ENCODE data around the gene SGPL1. TPM values are rescaled to one million over a fixed set of nuclear protein-coding genes. Genes with fewer than 3 reads are reported as not detected.

SGPL1 gene
- total and polyA plus RNA-seq, 2 experiments from 2014 or later, result 12.0 to 42.7 TPM

- no peaks in the 10 kb centered on the region for H3K9me2 ChIP-seq (ENCODE audit: insufficient read depth)
- H2AFZ ChIP-seq, result no peak overlapping the region
- no peaks in the 10 kb centered on the region; the same call in 1 of the 2 replicates for H4K20me1 ChIP-seq (replicated peaks; ENCODE audit: insufficient read depth)
- H3K9me3 Mint-ChIP-seq, result no peaks in the 10 kb centered on the region
- H3K36me3 ChIP-seq (ENCODE audit: insufficient read depth), result peaks cover 23% of the 10 kb centered on the region
- TF ChIP-seq EZH2 (IDR thresholded peaks at IDR 0.05; ENCODE audit: low read depth, unreplicated experiment), result no peak
- TF ChIP-seq EZH2phosphoT487 (IDR thresholded peaks at IDR 0.05; ENCODE audit: unreplicated experiment), result no peak
- TF ChIP-seq CTCF (conservative IDR thresholded peaks at IDR 0.05; ENCODE audit: low read depth in 2 of 2), result no peak
- TF ChIP-seq, protein P1, sequence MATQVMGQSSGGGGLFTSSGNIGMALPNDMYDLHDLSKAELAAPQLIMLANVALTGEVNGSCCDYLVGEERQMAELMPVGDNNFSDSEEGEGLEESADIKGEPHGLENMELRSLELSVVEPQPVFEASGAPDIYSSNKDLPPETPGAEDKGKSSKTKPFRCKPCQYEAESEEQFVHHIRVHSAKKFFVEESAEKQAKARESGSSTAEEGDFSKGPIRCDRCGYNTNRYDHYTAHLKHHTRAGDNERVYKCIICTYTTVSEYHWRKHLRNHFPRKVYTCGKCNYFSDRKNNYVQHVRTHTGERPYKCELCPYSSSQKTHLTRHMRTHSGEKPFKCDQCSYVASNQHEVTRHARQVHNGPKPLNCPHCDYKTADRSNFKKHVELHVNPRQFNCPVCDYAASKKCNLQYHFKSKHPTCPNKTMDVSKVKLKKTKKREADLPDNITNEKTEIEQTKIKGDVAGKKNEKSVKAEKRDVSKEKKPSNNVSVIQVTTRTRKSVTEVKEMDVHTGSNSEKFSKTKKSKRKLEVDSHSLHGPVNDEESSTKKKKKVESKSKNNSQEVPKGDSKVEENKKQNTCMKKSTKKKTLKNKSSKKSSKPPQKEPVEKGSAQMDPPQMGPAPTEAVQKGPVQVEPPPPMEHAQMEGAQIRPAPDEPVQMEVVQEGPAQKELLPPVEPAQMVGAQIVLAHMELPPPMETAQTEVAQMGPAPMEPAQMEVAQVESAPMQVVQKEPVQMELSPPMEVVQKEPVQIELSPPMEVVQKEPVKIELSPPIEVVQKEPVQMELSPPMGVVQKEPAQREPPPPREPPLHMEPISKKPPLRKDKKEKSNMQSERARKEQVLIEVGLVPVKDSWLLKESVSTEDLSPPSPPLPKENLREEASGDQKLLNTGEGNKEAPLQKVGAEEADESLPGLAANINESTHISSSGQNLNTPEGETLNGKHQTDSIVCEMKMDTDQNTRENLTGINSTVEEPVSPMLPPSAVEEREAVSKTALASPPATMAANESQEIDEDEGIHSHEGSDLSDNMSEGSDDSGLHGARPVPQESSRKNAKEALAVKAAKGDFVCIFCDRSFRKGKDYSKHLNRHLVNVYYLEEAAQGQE (IDR thresholded peaks at IDR 0.05; ENCODE audit: unreplicated experiment), result no peak
- no peak for TF ChIP-seq NANOG (IDR thresholded peaks at IDR 0.05; ENCODE audit: borderline replicate concordance)
- no peak for TF ChIP-seq POLR2AphosphoS5 (IDR thresholded peaks at IDR 0.05; ENCODE audit: low read depth)
- no peak for TF ChIP-seq STAT1 (IDR thresholded peaks at IDR 0.05; ENCODE audit: unreplicated experiment)
- TF ChIP-seq JUNB (IDR thresholded peaks at IDR 0.05; ENCODE audit: unreplicated experiment), result no peak
- TF ChIP-seq ZNF114 (CRISPR knock-in tag; IDR thresholded peaks at IDR 0.05), result no peak
- TF ChIP-seq ETS1 (IDR thresholded peaks at IDR 0.05), result no peak
- TF ChIP-seq ZNF331 (CRISPR knock-in tag; IDR thresholded peaks at IDR 0.05; ENCODE audit: low read depth), result no peak
- TF ChIP-seq, protein P2, sequence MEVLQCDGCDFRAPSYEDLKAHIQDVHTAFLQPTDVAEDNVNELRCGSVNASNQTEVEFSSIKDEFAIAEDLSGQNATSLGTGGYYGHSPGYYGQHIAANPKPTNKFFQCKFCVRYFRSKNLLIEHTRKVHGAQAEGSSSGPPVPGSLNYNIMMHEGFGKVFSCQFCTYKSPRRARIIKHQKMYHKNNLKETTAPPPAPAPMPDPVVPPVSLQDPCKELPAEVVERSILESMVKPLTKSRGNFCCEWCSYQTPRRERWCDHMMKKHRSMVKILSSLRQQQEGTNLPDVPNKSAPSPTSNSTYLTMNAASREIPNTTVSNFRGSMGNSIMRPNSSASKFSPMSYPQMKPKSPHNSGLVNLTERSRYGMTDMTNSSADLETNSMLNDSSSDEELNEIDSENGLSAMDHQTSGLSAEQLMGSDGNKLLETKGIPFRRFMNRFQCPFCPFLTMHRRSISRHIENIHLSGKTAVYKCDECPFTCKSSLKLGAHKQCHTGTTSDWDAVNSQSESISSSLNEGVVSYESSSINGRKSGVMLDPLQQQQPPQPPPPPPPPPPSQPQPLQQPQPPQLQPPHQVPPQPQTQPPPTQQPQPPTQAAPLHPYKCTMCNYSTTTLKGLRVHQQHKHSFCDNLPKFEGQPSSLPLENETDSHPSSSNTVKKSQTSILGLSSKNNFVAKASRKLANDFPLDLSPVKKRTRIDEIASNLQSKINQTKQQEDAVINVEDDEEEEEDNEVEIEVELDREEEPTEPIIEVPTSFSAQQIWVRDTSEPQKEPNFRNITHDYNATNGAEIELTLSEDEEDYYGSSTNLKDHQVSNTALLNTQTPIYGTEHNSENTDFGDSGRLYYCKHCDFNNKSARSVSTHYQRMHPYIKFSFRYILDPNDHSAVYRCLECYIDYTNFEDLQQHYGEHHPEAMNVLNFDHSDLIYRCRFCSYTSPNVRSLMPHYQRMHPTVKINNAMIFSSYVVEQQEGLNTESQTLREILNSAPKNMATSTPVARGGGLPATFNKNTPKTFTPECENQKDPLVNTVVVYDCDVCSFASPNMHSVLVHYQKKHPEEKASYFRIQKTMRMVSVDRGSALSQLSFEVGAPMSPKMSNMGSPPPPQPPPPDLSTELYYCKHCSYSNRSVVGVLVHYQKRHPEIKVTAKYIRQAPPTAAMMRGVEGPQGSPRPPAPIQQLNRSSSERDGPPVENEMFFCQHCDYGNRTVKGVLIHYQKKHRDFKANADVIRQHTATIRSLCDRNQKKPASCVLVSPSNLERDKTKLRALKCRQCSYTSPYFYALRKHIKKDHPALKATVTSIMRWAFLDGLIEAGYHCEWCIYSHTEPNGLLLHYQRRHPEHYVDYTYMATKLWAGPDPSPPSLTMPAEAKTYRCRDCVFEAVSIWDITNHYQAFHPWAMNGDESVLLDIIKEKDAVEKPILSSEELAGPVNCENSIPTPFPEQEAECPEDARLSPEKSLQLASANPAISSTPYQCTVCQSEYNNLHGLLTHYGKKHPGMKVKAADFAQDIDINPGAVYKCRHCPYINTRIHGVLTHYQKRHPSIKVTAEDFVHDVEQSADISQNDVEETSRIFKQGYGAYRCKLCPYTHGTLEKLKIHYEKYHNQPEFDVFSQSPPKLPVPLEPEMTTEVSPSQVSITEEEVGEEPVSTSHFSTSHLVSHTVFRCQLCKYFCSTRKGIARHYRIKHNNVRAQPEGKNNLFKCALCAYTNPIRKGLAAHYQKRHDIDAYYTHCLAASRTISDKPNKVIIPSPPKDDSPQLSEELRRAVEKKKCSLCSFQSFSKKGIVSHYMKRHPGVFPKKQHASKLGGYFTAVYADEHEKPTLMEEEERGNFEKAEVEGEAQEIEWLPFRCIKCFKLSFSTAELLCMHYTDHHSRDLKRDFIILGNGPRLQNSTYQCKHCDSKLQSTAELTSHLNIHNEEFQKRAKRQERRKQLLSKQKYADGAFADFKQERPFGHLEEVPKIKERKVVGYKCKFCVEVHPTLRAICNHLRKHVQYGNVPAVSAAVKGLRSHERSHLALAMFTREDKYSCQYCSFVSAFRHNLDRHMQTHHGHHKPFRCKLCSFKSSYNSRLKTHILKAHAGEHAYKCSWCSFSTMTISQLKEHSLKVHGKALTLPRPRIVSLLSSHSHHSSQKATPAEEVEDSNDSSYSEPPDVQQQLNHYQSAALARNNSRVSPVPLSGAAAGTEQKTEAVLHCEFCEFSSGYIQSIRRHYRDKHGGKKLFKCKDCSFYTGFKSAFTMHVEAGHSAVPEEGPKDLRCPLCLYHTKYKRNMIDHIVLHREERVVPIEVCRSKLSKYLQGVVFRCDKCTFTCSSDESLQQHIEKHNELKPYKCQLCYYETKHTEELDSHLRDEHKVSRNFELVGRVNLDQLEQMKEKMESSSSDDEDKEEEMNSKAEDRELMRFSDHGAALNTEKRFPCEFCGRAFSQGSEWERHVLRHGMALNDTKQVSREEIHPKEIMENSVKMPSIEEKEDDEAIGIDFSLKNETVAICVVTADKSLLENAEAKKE (CRISPR knock-in tag; IDR thresholded peaks at IDR 0.05), result no peak
- no peak for TF ChIP-seq CREB1 (CRISPR knock-in tag; IDR thresholded peaks at IDR 0.05; ENCODE audit: low read depth)
- H3K27ac Mint-ChIP-seq, result no peak overlapping the region
- no peak for DNase-seq (ENCODE audit: low spot score)
- no peak for ATAC-seq
- H3K4me3 ChIP-seq, result no peak overlapping the region
- no peaks in the 10 kb centered on the region for H3K27me3 ChIP-seq (ENCODE audit: insufficient read depth)
- H3K27ac ChIP-seq (ENCODE audit: low read depth), result no peak overlapping the region
- peaks cover 6% of the 10 kb centered on the region for H3K27me3 Mint-ChIP-seq (ENCODE audit: insufficient read depth, low read depth, poor library complexity)
- H3K79me2 ChIP-seq (replicated peaks; ENCODE audit: insufficient read depth), result no peaks in the 10 kb centered on the region
- H3K4me3 Mint-ChIP-seq, result no peak overlapping the region
- no peaks in the 10 kb centered on the region for H3F3A ChIP-seq (replicated peaks; ENCODE audit: low read depth)
- no peak overlapping the region for H3K4me2 ChIP-seq
- peaks cover 70% of the 10 kb centered on the region for H3K36me3 Mint-ChIP-seq (ENCODE audit: low read depth)
- H3K4me1 Mint-ChIP-seq, result peaks cover 14% of the 10 kb centered on the region
- 0 out of 2 replicates have a peak, but pooled peaks cover 10% of the 10 kb centered on the region for H3K4me1 ChIP-seq (ENCODE audit: insufficient read depth)
Observed at GRCh38 chr10:70874061-70874460, 58.3 kb downstream of the SGPL1 start.

All from GM23338 (cell line).